Stimulated activated naive CD8-positive, alpha-beta T cell treated with anti-CD3 and anti-CD28 coated beads, Interleukin-15, amount 100 ng/mL, for 72 hours (primary cell): Measurements from ENCODE around the gene DPPA3.
"Not testable (repeated sequence)": the region's sequence is repeated elsewhere in the genome, so short reads cannot be mapped to it uniquely, and the experiment has no call there.

Source experiments
- ATAC-seq: fragments of 150-1000 bp; cut with Tn5 transposase; 2 replicates; pipeline ENCODE4 v1.10.0; 2021; ENCODE audit warnings: mild to moderate bottlenecking, moderate library complexity
- DNase-seq, 2 donors: peaks; one replicate each; pipeline ENCODE4 v3.0.0; 2021 to 2022
- H3K27ac Mint-ChIP-seq, 2 donors: one replicate each; pipeline ENCODE4 v1.8.0; 2022; ENCODE audit warnings: mild to moderate bottlenecking in 2 of 2, mixed read lengths in 2 of 2, moderate library complexity in 2 of 2
- H3K27me3 Mint-ChIP-seq: one replicate; pipeline ENCODE4 v1.8.0; 2022; ENCODE audit warnings: mixed read lengths
- H3K4me1 Mint-ChIP-seq: one replicate; pipeline ENCODE4 v1.8.0; 2022; ENCODE audit warnings: mild to moderate bottlenecking, mixed read lengths
- H3K4me3 Mint-ChIP-seq, 2 donors: one replicate each; pipeline ENCODE4 v1.8.0; 2022; ENCODE audit warnings: mild to moderate bottlenecking in 2 of 2, mixed read lengths in 2 of 2, moderate library complexity in 1 of 2
- H3K9me3 Mint-ChIP-seq, 2 donors: one replicate each; pipeline ENCODE4 v1.8.0; 2022; ENCODE audit warnings: mixed read lengths in 2 of 2

Gene DPPA3

DNA sequence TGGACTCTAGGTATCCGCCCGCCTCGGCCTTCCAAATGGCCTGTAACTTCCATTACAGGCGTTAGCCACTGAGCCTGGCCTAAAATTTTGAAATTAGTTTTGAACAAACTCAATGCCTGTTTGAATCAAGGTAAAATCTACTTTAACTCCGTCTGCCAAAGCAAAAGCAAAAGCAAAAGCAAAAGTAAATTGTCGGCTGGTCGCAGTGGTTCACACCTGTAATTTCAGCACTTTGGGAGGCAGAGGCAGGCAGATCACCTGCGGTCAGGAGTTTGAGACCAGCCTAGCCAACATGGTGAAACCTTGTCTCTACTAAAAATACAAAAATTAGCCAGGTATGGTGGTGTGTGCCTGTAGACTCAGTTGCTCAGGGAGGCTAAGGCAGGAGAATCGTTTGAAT, 44.4 kb downstream of the DPPA3 start:
- ATAC-seq, H3K4me1 Mint-ChIP-seq, H3K9me3 Mint-ChIP-seq, H3K27ac Mint-ChIP-seq, H3K27me3 Mint-ChIP-seq: not testable (repeated sequence)
- peak; percentile 0 to 9 for DNase-seq
- H3K4me3 Mint-ChIP-seq: peak overlapping the region in 1 of 2 donors; percentile 24

GRCh38 chr12:7756993-7757392, 45.8 kb downstream of the DPPA3 start:
- H3K9me3 Mint-ChIP-seq: no peaks in the 10 kb centered on the region
- no peaks in the 10 kb centered on the region for H3K4me1 Mint-ChIP-seq
- no peak overlapping the region for H3K4me3 Mint-ChIP-seq
- ATAC-seq (no peak), DNase-seq (no peak)
- no peak overlapping the region for H3K27ac Mint-ChIP-seq
- no peaks in the 10 kb centered on the region for H3K27me3 Mint-ChIP-seq

- no peak for DNase-seq
- H3K27me3 Mint-ChIP-seq: no peaks in the 10 kb centered on the region
- ATAC-seq: no peak
- H3K9me3 Mint-ChIP-seq: no peaks in the 10 kb centered on the region
- no peaks in the 10 kb centered on the region for H3K4me1 Mint-ChIP-seq
- H3K4me3 Mint-ChIP-seq: no peak overlapping the region
- H3K27ac Mint-ChIP-seq: no peak overlapping the region
These were observed 47.5 kb downstream of the DPPA3 start for GRCh38 chr12:7758766-7759140.
